ENCODE data around the gene PHLDB1. TPM values are rescaled to one million over a fixed set of nuclear protein-coding genes. Genes with fewer than 3 reads are reported as not detected.

Gene PHLDB1
- total and polyA plus RNA-seq, 4 donors: 27.3 to 90.5 (median 76.1) TPM

GRCh38 chr11:118604566-118604965, 2.8 kb upstream of the PHLDB1 start:
- Histone ChIP-seq H3K9me3 (ENCODE audit: control insufficient read depth in 4 of 4, insufficient read depth in 3 of 4, low read length in 3 of 4) (no peaks in the 10 kb centered on the region), H3K27ac (ENCODE audit: low read depth in 1 of 2, low read length in 1 of 2) (peak overlapping the region; percentile 57 to 70), H3K9ac (ENCODE audit: insufficient read depth in 1 of 2, low read length in 2 of 2) (peak overlapping the region in 1 of 2 donors; percentile 69), H3K27me3 (ENCODE audit: control insufficient read depth in 3 of 3, insufficient read depth in 3 of 3, low read length in 2 of 3) (no peaks in the 10 kb centered on the region), H3K36me3 (ENCODE audit: control insufficient read depth in 4 of 4, insufficient read depth in 4 of 4, low read length in 4 of 4) (peaks cover 11 to 26% (median 25%) of the 10 kb centered on the region in 4 donors), H3K4me1 (ENCODE audit: control insufficient read depth in 5 of 5, insufficient read depth in 5 of 5, low read length in 5 of 5) (peaks cover 0 to 61% (median 27%) of the 10 kb centered on the region in 5 donors), H3K4me3 (no peak overlapping the region)
- TF ChIP-seq CTCF (IDR thresholded peaks at IDR 0.05; ENCODE audit: control extremely low read depth, extremely low read depth): no peak
- 76 to 86% methylated on average over 3 of the region's 3 CpGs for WGBS, 2 donors
- DNase-seq (peak in 1 of 3 donors; percentile 19), ATAC-seq (ENCODE audit: insufficient read depth, low FRiP score) (no peak)

GRCh38 chr11:118605116-118605867, 2.1 kb upstream of the PHLDB1 start:
- DNase-seq (peak; percentile 95 to 99 (median 99)), ATAC-seq (ENCODE audit: insufficient read depth, low FRiP score) (peak; percentile 7)
- Histone ChIP-seq H3K9ac (ENCODE audit: insufficient read depth in 1 of 2, low read length in 2 of 2) (peak overlapping the region in 1 of 2 donors; percentile 48), H3K4me1 (ENCODE audit: control insufficient read depth in 5 of 5, insufficient read depth in 5 of 5, low read length in 5 of 5) (peaks cover 0 to 67% (median 27%) of the 10 kb centered on the region in 5 donors), H3K36me3 (ENCODE audit: control insufficient read depth in 4 of 4, insufficient read depth in 4 of 4, low read length in 4 of 4) (peaks cover 11 to 23% (median 18%) of the 10 kb centered on the region in 4 donors), H3K27ac (ENCODE audit: low read depth in 1 of 2, low read length in 1 of 2) (peak overlapping the region; percentile 52 to 70), H3K9me3 (ENCODE audit: control insufficient read depth in 4 of 4, insufficient read depth in 3 of 4, low read length in 3 of 4) (no peaks in the 10 kb centered on the region), H3K4me3 (no peak overlapping the region), H3K27me3 (ENCODE audit: control insufficient read depth in 3 of 3, insufficient read depth in 3 of 3, low read length in 2 of 3) (peaks cover 0 to 4% (median 0%) of the 10 kb centered on the region in 3 donors)
- WGBS, 2 donors: 49 to 50% methylated on average over 10 of the region's 10 CpGs
- no peak for TF ChIP-seq CTCF (IDR thresholded peaks at IDR 0.05; ENCODE audit: control extremely low read depth, extremely low read depth)

GRCh38 chr11:118606157-118606843, 1.1 kb upstream of the PHLDB1 start:
- Histone ChIP-seq H3K9me3 (ENCODE audit: control insufficient read depth in 4 of 4, insufficient read depth in 3 of 4, low read length in 3 of 4) (no peaks in the 10 kb centered on the region), H3K27me3 (ENCODE audit: control insufficient read depth in 3 of 3, insufficient read depth in 3 of 3, low read length in 2 of 3) (peaks cover 0 to 4% (median 0%) of the 10 kb centered on the region in 3 donors), H3K27ac (ENCODE audit: low read depth in 1 of 2, low read length in 1 of 2) (peak overlapping the region; percentile 20 to 70), H3K9ac (ENCODE audit: insufficient read depth in 1 of 2, low read length in 2 of 2) (peak overlapping the region in 1 of 2 donors; percentile 32), H3K36me3 (ENCODE audit: control insufficient read depth in 4 of 4, insufficient read depth in 4 of 4, low read length in 4 of 4) (peaks cover 7 to 17% (median 13%) of the 10 kb centered on the region in 4 donors), H3K4me3 (no peak overlapping the region), H3K4me1 (ENCODE audit: control insufficient read depth in 5 of 5, insufficient read depth in 5 of 5, low read length in 5 of 5) (peaks cover 0 to 74% (median 27%) of the 10 kb centered on the region in 5 donors)
- 81 to 89% methylated on average over 7 of the region's 7 CpGs for WGBS, 2 donors
- ATAC-seq (ENCODE audit: insufficient read depth, low FRiP score) (no peak), DNase-seq (no peak)
- TF ChIP-seq CTCF (IDR thresholded peaks at IDR 0.05; ENCODE audit: control extremely low read depth, extremely low read depth): no peak
